HG03039 (cell line): ENCODE data around the gene TMC7.

Experiments used
- ATAC-seq: cut with Tn5 transposase; IDR thresholded peaks from one replicate; pipeline ENCODE4 v1.9.1; 2021; ENCODE audit warnings: mild to moderate bottlenecking, moderate library complexity; ENCODE audit not compliant: unreplicated experiment

Gene TMC7

GRCh38 chr16:19112099-19112407 is 128.3 kb downstream of the TMC7 start:
- no peak for ATAC-seq
